Measurements from ENCODE around the gene FAM107B. TPM values are rescaled to one million over a fixed set of nuclear protein-coding genes. Genes with fewer than 3 reads are reported as not detected.

The FAM107B gene
- total RNA-seq, 1 donor from 2014 or later: 39.0 TPM

DNA sequence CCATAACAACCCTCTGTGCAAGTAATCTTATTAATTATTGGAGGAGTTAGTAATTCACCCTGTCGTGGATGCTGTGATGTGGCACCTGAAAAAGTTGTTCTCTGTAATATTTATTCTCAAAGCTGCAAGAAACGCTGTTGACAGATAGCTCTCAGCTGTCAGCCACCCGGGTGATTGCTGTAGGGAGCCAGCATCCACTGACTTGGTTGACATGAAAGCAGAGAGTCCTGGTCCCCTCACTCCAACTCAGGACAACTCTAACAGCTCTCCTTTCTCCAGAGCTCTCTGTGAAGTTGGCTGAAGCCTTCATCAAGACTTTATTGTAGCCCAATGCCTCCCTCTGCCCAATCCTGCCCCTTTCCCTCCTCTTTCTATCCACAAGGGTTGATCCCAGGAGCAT lies 98.0 kb downstream of the FAM107B start:
- H3K9me3 Mint-ChIP-seq: no peaks in the 10 kb centered on the region
- H3K4me1 Mint-ChIP-seq: no peaks in the 10 kb centered on the region
- DNase-seq (ENCODE audit: low read depth, low spot score): no peak
- H3K36me3 Mint-ChIP-seq (ENCODE audit: low read depth): no peaks in the 10 kb centered on the region
- no peak overlapping the region for H3K27ac Mint-ChIP-seq (ENCODE audit: unreplicated experiment)
- H3K4me3 Mint-ChIP-seq: no peak overlapping the region
- TF ChIP-seq, protein P1, sequence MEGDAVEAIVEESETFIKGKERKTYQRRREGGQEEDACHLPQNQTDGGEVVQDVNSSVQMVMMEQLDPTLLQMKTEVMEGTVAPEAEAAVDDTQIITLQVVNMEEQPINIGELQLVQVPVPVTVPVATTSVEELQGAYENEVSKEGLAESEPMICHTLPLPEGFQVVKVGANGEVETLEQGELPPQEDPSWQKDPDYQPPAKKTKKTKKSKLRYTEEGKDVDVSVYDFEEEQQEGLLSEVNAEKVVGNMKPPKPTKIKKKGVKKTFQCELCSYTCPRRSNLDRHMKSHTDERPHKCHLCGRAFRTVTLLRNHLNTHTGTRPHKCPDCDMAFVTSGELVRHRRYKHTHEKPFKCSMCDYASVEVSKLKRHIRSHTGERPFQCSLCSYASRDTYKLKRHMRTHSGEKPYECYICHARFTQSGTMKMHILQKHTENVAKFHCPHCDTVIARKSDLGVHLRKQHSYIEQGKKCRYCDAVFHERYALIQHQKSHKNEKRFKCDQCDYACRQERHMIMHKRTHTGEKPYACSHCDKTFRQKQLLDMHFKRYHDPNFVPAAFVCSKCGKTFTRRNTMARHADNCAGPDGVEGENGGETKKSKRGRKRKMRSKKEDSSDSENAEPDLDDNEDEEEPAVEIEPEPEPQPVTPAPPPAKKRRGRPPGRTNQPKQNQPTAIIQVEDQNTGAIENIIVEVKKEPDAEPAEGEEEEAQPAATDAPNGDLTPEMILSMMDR (conservative IDR thresholded peaks at IDR 0.05): no peak
- peaks cover 2% of the 10 kb centered on the region for H3K27me3 Mint-ChIP-seq (ENCODE audit: low read depth)

GRCh38 chr10:14674376-14675050 lies 100.2 kb downstream of the FAM107B start:
- TF ChIP-seq, protein P1 (conservative IDR thresholded peaks at IDR 0.05): no peak
- Mint-ChIP-seq H3K27ac (ENCODE audit: unreplicated experiment) (no peak overlapping the region), H3K9me3 (no peaks in the 10 kb centered on the region), H3K36me3 (ENCODE audit: low read depth) (no peaks in the 10 kb centered on the region), H3K4me3 (no peak overlapping the region), H3K27me3 (ENCODE audit: low read depth) (peaks cover 2% of the 10 kb centered on the region), H3K4me1 (no peaks in the 10 kb centered on the region)
- DNase-seq (ENCODE audit: low read depth, low spot score): no peak

GRCh38 chr10:14673189-14673861 lies 101.4 kb downstream of the FAM107B start:
- Mint-ChIP-seq H3K27ac (ENCODE audit: unreplicated experiment) (no peak overlapping the region), H3K36me3 (ENCODE audit: low read depth) (no peaks in the 10 kb centered on the region)
- TF ChIP-seq, protein P1 (conservative IDR thresholded peaks at IDR 0.05): no peak

DNA sequence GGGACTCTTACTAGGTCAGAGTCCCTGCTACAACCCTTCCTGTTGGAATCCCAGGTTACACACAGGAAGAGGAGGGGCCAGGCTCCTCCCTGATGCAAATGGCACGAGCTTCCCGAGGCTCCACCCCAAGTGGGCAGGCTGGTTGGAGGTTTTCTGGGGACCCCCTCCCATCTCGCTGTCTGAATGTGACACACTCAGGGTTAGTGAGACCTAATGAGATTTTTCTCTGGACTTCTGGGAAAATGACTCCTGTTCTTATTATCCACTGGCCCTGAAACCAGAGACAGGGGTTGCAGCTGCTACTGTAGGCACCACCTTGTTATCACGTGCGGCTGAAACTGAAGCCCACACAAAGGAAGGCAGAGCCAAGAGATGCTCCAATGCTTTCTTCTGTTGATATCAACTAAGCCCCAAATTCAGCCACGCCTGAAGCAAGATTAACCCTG lies 103.3 kb downstream of the FAM107B start:
- Mint-ChIP-seq H3K4me1 (no peaks in the 10 kb centered on the region), H3K36me3 (ENCODE audit: low read depth) (no peaks in the 10 kb centered on the region), H3K27me3 (ENCODE audit: low read depth) (peaks cover 2% of the 10 kb centered on the region), H3K27ac (ENCODE audit: unreplicated experiment) (no peak overlapping the region), H3K4me3 (no peak overlapping the region), H3K9me3 (no peaks in the 10 kb centered on the region)
- no peak for DNase-seq (ENCODE audit: low read depth, low spot score)
- TF ChIP-seq, protein P1 (conservative IDR thresholded peaks at IDR 0.05): no peak

More at GRCh38 chr10:14673189-14673861, 101.4 kb downstream of the FAM107B start:
- Mint-ChIP-seq H3K4me3 (no peak overlapping the region), H3K9me3 (no peaks in the 10 kb centered on the region), H3K4me1 (no peaks in the 10 kb centered on the region), H3K27me3 (ENCODE audit: low read depth) (peaks cover 2% of the 10 kb centered on the region)
- DNase-seq (ENCODE audit: low read depth, low spot score): no peak

GRCh38 chr10:14670551-14671240 lies 104.0 kb downstream of the FAM107B start:
- TF ChIP-seq, protein P1 (conservative IDR thresholded peaks at IDR 0.05): no peak
- Mint-ChIP-seq H3K9me3 (no peaks in the 10 kb centered on the region), H3K27ac (ENCODE audit: unreplicated experiment) (no peak overlapping the region), H3K27me3 (ENCODE audit: low read depth) (peaks cover 2% of the 10 kb centered on the region), H3K36me3 (ENCODE audit: low read depth) (no peaks in the 10 kb centered on the region), H3K4me3 (no peak overlapping the region), H3K4me1 (no peaks in the 10 kb centered on the region)
- no peak for DNase-seq (ENCODE audit: low read depth, low spot score)

Measured in neural crest cell (in vitro differentiated cells).